NCI-H2196 treated with DMSO at 0.1 percent for 48 hours (cell line): ENCODE measurements around the gene PGAM1.
"Not testable (repeated sequence)": the region's sequence is repeated elsewhere in the genome, so short reads cannot be mapped to it uniquely, and the experiment has no call there.

Experiments used
- DNase-seq: peaks from one replicate; lab custom pipeline; 2025; ENCODE audit not compliant: unreplicated experiment; lab: John Stamatoyannopoulos, UW

The PGAM1 gene

GRCh38 chr10:97407211-97407951, 18.6 kb upstream of the PGAM1 start:
- DNase-seq: peak; percentile 58

DNA sequence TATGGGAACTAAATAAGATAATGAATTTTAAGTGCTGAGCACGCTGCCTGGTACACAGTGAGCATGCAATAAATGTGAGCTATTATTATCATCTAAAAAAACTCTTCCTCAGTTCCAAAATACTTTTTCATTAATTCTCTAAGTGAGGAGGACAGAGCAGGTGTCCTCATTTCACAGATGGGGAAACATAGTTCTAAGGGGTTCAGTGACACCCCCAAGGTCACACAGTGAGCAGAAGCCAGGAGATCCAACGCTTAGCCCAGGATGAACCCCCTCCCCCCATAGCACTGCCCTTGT, 18.1 kb upstream of the PGAM1 start:
- no peak for DNase-seq

DNA sequence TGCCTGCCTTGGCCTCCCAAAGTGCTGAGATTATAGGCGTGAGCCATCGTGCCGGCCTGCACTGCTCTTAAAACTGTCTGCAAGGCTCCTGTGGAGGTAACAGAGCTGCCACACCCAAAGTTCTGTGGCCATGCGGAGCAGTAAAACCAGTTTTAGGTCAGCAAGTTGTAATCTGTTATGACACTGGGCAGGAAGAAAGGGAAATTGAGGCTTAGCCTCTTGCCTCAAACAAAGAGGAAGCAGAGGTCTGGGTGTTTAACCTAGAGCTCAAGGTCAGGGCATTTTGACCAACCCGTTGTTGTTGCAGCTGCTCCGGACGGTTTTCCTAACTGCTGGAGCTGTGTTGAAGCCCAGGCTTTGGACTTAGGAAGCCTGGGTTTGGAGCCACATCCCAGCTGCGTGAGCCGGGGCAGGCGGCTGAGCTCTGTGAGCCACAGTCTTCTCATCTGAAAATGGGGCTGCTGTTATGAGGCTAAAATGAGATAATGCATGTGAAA, 17.4 kb upstream of the PGAM1 start:
- DNase-seq: no peak

DNA sequence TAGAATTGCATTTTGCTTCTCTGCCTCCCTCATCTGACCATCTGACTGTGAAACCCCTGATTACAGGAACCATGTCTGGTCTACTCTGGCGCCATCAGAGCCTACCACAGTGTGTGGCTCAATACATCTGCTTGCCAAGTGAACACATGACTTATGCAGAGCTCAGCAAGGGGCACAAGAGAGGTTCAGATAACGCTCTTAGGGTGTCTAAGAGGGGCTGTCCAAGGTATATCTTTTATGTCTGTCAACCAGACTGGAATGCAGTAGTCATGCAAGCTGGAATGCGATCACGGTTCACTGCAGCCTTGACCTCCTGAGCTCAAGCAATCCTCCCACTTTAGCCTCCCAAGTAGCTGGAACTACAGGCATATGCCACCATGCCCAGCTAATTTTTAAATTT, 14.6 kb upstream of the PGAM1 start:
- no peak for DNase-seq

- DNase-seq: no peak
Measured at GRCh38 chr10:97412891-97413304, 13.1 kb upstream of the PGAM1 start.

GRCh38 chr10:97416565-97416964, 9.4 kb upstream of the PGAM1 start:
- no peak for DNase-seq

- DNase-seq: not testable (repeated sequence)
Measured at GRCh38 chr10:97423757-97424098, 2.3 kb upstream of the PGAM1 start.

- no peak for DNase-seq
Measured at GRCh38 chr10:97426776-97427570, 982 bp downstream of the PGAM1 start.

- DNase-seq: no peak
Measured at GRCh38 chr10:97427571-97428179, 1.7 kb downstream of the PGAM1 start.

DNA sequence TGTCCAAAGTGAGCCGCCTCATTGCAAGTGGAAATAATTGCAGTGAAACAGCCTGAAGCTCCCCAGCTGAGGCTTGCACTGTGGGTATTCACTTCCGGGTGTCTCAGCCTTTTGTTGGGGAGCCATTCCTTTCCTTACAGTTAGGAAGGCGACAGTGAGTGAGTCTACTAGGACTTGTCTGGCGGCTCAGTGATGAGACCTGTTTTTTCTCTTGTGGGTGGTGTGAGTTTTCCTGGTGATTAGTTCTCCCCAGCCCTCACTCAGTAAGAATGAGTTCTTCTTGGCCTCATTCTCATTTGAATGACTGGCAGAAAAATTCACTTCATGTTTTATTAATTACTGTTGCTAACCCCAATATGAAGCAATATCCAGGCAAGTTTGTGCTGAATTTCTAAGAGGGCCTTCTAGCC, 2.6 kb downstream of the PGAM1 start:
- DNase-seq: no peak

GRCh38 chr10:97434055-97434454, 8.1 kb downstream of the PGAM1 start:
- DNase-seq: no peak

- no peak for DNase-seq
Measured at GRCh38 chr10:97434557-97434956, 8.6 kb downstream of the PGAM1 start.

- no peak for DNase-seq
Measured at GRCh38 chr10:97435211-97435610, 9.2 kb downstream of the PGAM1 start.

DNA sequence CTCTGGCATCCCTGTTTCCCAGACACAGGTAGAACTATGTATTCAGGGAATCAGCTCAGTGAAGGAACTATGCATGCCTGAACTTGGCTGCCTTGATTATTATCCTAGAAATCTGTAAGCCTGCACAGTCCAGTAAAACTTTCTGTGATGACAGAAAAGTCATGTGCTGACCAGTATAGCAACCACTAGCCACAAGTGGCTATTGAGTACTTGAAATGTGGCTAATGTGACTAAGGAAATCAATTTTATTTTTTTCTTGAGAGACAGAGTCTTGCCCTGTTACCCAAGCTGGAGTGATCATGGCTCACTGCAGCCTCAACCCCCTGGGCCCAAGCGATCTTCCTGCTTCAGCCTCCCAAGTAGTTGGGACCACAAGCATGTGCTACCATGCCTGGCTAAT, 16.3 kb downstream of the PGAM1 start:
- DNase-seq: no peak

- DNase-seq: no peak
Measured at GRCh38 chr10:97444212-97444611, 18.2 kb downstream of the PGAM1 start.

GRCh38 chr10:97445357-97445721, 19.3 kb downstream of the PGAM1 start:
- no peak for DNase-seq

DNA sequence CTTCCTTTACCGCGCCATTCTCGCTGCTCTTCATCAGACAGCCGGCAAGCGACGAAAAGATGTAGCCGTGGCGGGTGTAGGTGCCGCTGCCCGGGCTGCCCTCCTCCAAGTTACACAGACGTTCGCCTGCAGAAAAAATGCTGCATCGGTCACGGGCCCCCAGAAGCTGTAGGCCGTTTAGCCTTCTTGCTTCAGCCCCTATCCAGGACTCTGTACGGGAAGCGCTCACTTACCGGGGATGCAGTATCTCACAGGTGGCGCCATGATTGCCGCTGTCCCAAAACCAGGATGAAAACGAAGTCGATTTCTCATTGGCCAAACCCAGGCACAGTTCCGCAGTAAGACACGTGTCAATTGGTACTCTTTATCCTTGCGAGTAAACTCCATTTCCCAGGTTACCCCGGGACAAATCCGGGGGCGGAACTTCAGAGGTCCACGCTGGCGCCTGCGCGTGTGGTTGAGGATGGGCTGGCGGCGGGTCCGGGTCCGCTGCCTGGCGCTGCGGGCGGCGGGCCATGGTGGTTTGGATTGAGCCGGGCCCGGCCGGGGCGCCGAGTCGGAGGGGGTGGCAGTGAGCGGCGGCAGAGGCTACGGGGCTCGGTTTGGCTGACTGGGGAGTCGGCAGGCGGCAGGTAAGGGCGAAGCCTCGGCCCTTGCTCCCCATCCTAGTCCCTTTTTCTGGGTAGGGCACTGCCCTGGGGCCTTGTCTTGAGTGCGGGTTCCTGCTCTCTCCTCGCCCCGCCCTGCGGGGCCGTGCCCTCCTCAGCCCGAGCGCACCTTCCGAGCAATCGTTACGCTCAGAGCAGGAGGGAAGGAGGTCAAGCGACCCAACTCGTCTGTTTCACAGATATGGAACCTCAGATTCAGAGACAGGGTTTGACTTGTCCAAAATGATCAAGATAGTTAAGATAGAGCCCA, 20.0 kb downstream of the PGAM1 start, which contains the start of the genes EXOSC1 and ZDHHC16:
Gene EXOSC1 (minus strand): TSS at position 285 of the 918 bp plus-strand sequence. CDS start 21 bp downstream, at position 264.
Gene ZDHHC16 (plus strand): TSS at position 454 of the 918 bp plus-strand sequence. CDS start 5,501 bp downstream, outside the sequence.
- peak; percentile 69 for DNase-seq

DNA sequence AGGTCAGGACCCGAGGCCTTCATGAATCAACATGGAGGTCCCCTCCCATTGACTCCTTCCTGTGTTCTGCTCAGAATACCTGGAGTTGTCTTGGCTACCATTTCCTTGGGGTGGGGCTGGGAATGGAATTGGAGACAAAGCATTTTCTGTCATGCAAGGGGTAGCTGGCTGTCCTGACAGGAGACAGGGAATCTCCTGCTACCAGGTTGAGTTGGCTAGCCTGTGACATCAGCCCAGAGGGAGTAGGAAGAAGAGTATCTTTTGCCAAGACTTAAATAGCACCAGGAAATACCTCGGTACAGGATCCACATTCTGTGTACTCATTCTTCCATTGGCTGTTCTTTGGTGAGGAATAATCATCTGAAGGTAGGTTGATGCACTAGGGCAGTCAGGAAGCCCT, 24.8 kb downstream of the PGAM1 start:
- no peak for DNase-seq

GRCh38 chr10:97451605-97452004, 25.6 kb downstream of the PGAM1 start:
- no peak for DNase-seq

DNA sequence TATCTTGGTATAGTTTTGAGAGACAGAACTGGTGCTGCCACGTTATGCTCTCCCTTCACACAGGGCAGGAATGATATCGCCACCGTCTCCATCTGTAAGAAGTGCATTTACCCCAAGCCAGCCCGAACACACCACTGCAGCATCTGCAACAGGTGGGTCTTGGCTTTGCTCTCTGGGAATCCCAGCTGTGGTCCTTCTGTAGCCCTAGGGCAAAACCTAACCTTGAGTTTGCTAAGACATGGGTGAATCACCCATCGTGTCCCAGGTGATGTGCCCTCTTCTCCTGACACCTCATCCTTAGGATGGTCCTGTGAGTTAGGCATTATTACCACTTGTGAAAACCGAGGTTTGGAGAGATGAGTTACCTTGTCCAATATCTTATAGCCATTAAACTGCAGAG, 26.4 kb downstream of the PGAM1 start:
- no peak for DNase-seq
